K562 (cell line): Measurements from ENCODE around the gene OLAH. TPM values are rescaled to one million over a fixed set of nuclear protein-coding genes. Genes with fewer than 3 reads are reported as not detected.

ENCODE experiments used
- ATAC-seq: fragments of 200-7000 bp; cut with Tn5 transposase; 3 replicates; pipeline ENCODE4 v1.9.1; 2020; ENCODE audit warnings: moderate library complexity
- BruUV-seq: library from RNA; stranded (reverse); fragments of 400-500 nt; replicated peaks from 2 replicates; lab custom pipeline; 2021; lab: Mats Ljungman, UMichigan
- CTCF ChIA-PET: fragments of 300-600 bp; formaldehyde crosslinking; extraction: SDS; loops from one replicate; lab custom pipeline; 2021; ENCODE audit warnings: low intra/inter-chr PET ratio; lab: Yijun Ruan, JAX
- POLR2A ChIA-PET: fragments of 300-600, 350-650 bp; sonication (Branson Sonifier 250); formaldehyde crosslinking; extraction: SDS; loops from one replicate; lab custom pipeline; 2021; ENCODE audit warnings: antibody characterized with exemption, inconsistent platforms; lab: Yijun Ruan, JAX
- DNase-seq, 4 experiments: peaks; one replicate each; pipeline versions ENCODE4 v3.0.0 to v3.0.0-alpha.2; 2011 to 2018; ENCODE audit warnings: low spot score in 3 of 4, mixed read lengths in 3 of 4; ENCODE audit errors: extremely low read depth in 1 of 4
- FAIRE-seq: peaks from 2 replicates; lab custom pipeline; 2011; peaks lifted over from hg19 to GRCh38; lab: Jason Lieb, UNC
- H2AFZ ChIP-seq: 2 replicates; pipeline ENCODE4 v1.6.0; 2011; ENCODE audit warnings: low read depth, low read length, control low read depth, inconsistent platforms
- H3K27ac ChIP-seq: fragments of 200-600 bp; 3 replicates; pipeline ENCODE4 v1.8.0; 2011; ENCODE audit warnings: low read depth, mild to moderate bottlenecking, control low read depth, inconsistent platforms, low read length, moderate library complexity, mixed read lengths; ENCODE audit errors: extremely low read depth
- H3K27me3 ChIP-seq, 2 experiments: fragments of 300-600 bp in 1 of 2; 2 replicates in 1 of 2; 3 replicates in 1 of 2; pipeline versions ENCODE4 v1.6.0 to v1.8.0; 2011; ENCODE audit warnings: inconsistent platforms in 2 of 2, low read length in 2 of 2, mild to moderate bottlenecking in 1 of 2, mixed read lengths in 1 of 2, moderate library complexity in 1 of 2; ENCODE audit not compliant: control insufficient read depth in 2 of 2, insufficient read depth in 2 of 2
- H3K36me3 ChIP-seq: fragments of 300-600 bp; 3 replicates; pipeline ENCODE4 v1.8.0; 2011; ENCODE audit warnings: mild to moderate bottlenecking, low read length, inconsistent platforms; ENCODE audit not compliant: control insufficient read depth, insufficient read depth
- H3K4me1 ChIP-seq, 2 experiments: fragments of 200-600 bp in 1 of 2; replicated peaks in 1 of 2; 2 replicates in 1 of 2; 3 replicates in 1 of 2; pipeline versions ENCODE4 v1.5.1 to v1.8.0; 2011; ENCODE audit warnings: inconsistent platforms in 2 of 2, low read length in 2 of 2, mild to moderate bottlenecking in 1 of 2, mixed read lengths in 1 of 2, moderate library complexity in 1 of 2; ENCODE audit not compliant: control insufficient read depth in 2 of 2, insufficient read depth in 2 of 2
- H3K4me2 ChIP-seq: 2 replicates; pipeline ENCODE4 v1.6.1; 2011; ENCODE audit warnings: low read length, control low read depth, inconsistent platforms, mixed read lengths; ENCODE audit not compliant: insufficient read depth
- H3K4me3 ChIP-seq: fragments of 200-600 bp; sonication (generic), shearing (Covaris generic); 2 replicates; pipeline ENCODE4 v1.5.1; 2016; ENCODE audit warnings: control low read depth, inconsistent platforms
- H3K79me2 ChIP-seq: fragments of 200-600 bp; 3 replicates; pipeline ENCODE4 v1.8.0; 2011; ENCODE audit warnings: low read length, inconsistent platforms; ENCODE audit not compliant: control insufficient read depth, insufficient read depth
- H3K9ac ChIP-seq, 2 experiments: 2 replicates each; pipeline versions ENCODE4 v1.6.0 to v1.6.1; 2011; ENCODE audit warnings: low read depth in 2 of 2, low read length in 2 of 2, control low read depth in 1 of 2, inconsistent platforms in 1 of 2, mild to moderate bottlenecking in 1 of 2, mixed read lengths in 1 of 2; ENCODE audit not compliant: insufficient read depth in 1 of 2
- H3K9me1 ChIP-seq: one replicate; pipeline ENCODE4 v1.6.0; 2011; ENCODE audit warnings: inconsistent platforms, mild to moderate bottlenecking, low read length, moderate library complexity; ENCODE audit not compliant: control insufficient read depth, insufficient read depth
- H3K9me3 ChIP-seq: replicated peaks from 2 replicates; pipeline ENCODE4 v1.5.1; 2011; ENCODE audit warnings: low read depth, low read length, inconsistent platforms; ENCODE audit not compliant: control insufficient read depth, insufficient read depth
- H4K20me1 ChIP-seq: replicated peaks from 2 replicates; pipeline ENCODE4 v1.6.1; 2011; ENCODE audit warnings: low read length, inconsistent platforms, mixed read lengths; ENCODE audit not compliant: control insufficient read depth, insufficient read depth
- CREB5 ChIP-seq: fragments of 250-450 bp; sonication (Bioruptor Pico); IDR thresholded peaks from 2 replicates; pipeline ENCODE4 v1.5.0; 2020; ENCODE audit warnings: mild to moderate bottlenecking
- CREBBP ChIP-seq: IDR thresholded peaks from one replicate; pipeline ENCODE4 v1.6.1; 2012; ENCODE audit warnings: low read depth, mild to moderate bottlenecking, control low read depth, inconsistent platforms, low read length
- EWSR1 ChIP-seq: fragments of 450-650 bp; IDR thresholded peaks from 2 replicates; pipeline ENCODE4 v1.6.1; 2018; ENCODE audit warnings: borderline replicate concordance, mild to moderate bottlenecking, low read depth, moderate library complexity; ENCODE audit not compliant: partially characterized antibody
- JUND ChIP-seq, 2 experiments: IDR thresholded peaks; 2 replicates in 1 of 2; 3 replicates in 1 of 2; pipeline ENCODE4 v1.6.1; 2011; ENCODE audit warnings: borderline replicate concordance in 2 of 2, low read depth in 2 of 2, low read length in 2 of 2, improper control_type of control experiment in 1 of 2, missing biosample characterization in 1 of 2, missing genetic modification characterization in 1 of 2, missing genetic modification reagents in 1 of 2
- KHSRP ChIP-seq: fragments of 450-650 bp; IDR thresholded peaks from 2 replicates; pipeline ENCODE4 v1.6.1; 2017
- PBX2 ChIP-seq, 2 experiments: IDR thresholded peaks in 1 of 2; conservative IDR thresholded peaks in 1 of 2; 2 replicates each; pipeline ENCODE4 v1.6.1; 2016; ENCODE audit warnings: low read depth in 2 of 2, mild to moderate bottlenecking in 1 of 2, missing compliant biosample characterization in 1 of 2, missing genetic modification characterization in 1 of 2, moderate library complexity in 1 of 2
- RBM25 ChIP-seq: fragments of 200-400 bp; formaldehyde crosslinking; IDR thresholded peaks from 2 replicates; pipeline ENCODE4 v1.6.1; 2018; ENCODE audit warnings: low read length, low read depth, moderate library complexity; ENCODE audit not compliant: severe bottlenecking
- SLC30A9 ChIP-seq: fragments of 250-450 bp; sonication (Bioruptor Pico); IDR thresholded peaks from 2 replicates; pipeline ENCODE4 v1.8.0; 2022; ENCODE audit warnings: mild to moderate bottlenecking, moderate library complexity
- THRB ChIP-seq: fragments of 450-650 bp; formaldehyde crosslinking; conservative IDR thresholded peaks from 2 replicates; pipeline ENCODE4 v1.4.0; 2022; ENCODE audit warnings: mild to moderate bottlenecking, missing genetic modification characterization
- VEZF1 ChIP-seq: fragments of 200-800 bp; sonication (Bioruptor generic); IDR thresholded peaks from 2 replicates; pipeline ENCODE4 v1.6.1; 2017; ENCODE audit warnings: missing genetic modification characterization, missing compliant biosample characterization
- ZBTB7A ChIP-seq: IDR thresholded peaks from 2 replicates; pipeline ENCODE4 v1.6.1; 2011; ENCODE audit warnings: low read depth, mild to moderate bottlenecking, low read length, moderate library complexity, borderline replicate concordance; ENCODE audit not compliant: control insufficient read depth
- ZNF184 ChIP-seq: sonication (generic); formaldehyde crosslinking; IDR thresholded peaks from 2 replicates; pipeline ENCODE4 v1.5.0; 2020; ENCODE audit warnings: missing genetic modification reagents
- ZNF583 ChIP-seq: fragments of 250-450 bp; sonication (Bioruptor Pico); IDR thresholded peaks from 2 replicates; pipeline ENCODE4 v1.4.0; 2020
- ZNF780A ChIP-seq: fragments of 250-450 bp; sonication (Bioruptor Pico); IDR thresholded peaks from 2 replicates; pipeline ENCODE4 v1.5.0; 2021; ENCODE audit warnings: mild to moderate bottlenecking
- WGBS: fragments of 100-300 bp; shearing (Covaris generic); methylation state at CpG from one replicate; pipeline ENCODE4 v1.1.6; 2016; ENCODE audit warnings: low coverage, mixed read lengths; ENCODE audit not compliant: insufficient coverage; ENCODE audit errors: missing lambda C conversion rate; 5-methylcytosine and 5-hydroxymethylcytosine counted together
- in situ Hi-C: fragments of 300-500 bp; cut with MboI; formaldehyde crosslinking; loops from 4 replicates; pipeline ENCODE4 v1.15.0; 2018; ENCODE audit warnings: inconsistent platforms, mixed read lengths
- intact Hi-C: fragments of 100-400 bp; cut with micrococcal nuclease; formaldehyde crosslinking; loops from 2 replicates; pipeline ENCODE4 v1.14.2; 2022
- polyA plus RNA-seq, 8 experiments: library from polyadenylated mRNA; depleted of rRNA in 4 of 8; stranded (reverse) in 5 of 8; unstranded in 3 of 8; fragments of >200 nt; fragmentation: Nextera tagmentation in 2 of 8; fragmentation: Illumina TruSeq in 1 of 8; extraction: Ambion mirVana in 2 of 8; extraction: Trizol in 1 of 8; gene quantifications; 2 replicates each; pipeline versions ENCODE4 v1.2.1 to v1.2.3, GENCODE V29; 2011 to 2014; ENCODE audit warnings: inconsistent platforms in 1 of 8, missing spikeins in 1 of 8
- total RNA-seq, 7 experiments: library from RNA; depleted of rRNA in 6 of 7; stranded (reverse); fragments of >200 nt in 6 of 7; fragmentation: Illumina TruSeq in 2 of 7; extraction: Trizol in 2 of 7; gene quantifications; 2 replicates each; pipeline versions ENCODE4 v1.2.1 to v1.2.3, GENCODE V29; 2011 to 2021; ENCODE audit warnings: low replicate concordance in 1 of 7

Gene OLAH
- total and polyA plus RNA-seq, 9 of the 15 experiments (the other 6 are each of a cell fraction or from before 2014, with no cell fraction given), result 0.11 to 0.45 (median 0.18) TPM; not detected in 3

- TF ChIP-seq PBX2 (CRISPR knock-in tag; IDR thresholded peaks at IDR 0.05; ENCODE audit: low read depth), result no peak
- no peak for TF ChIP-seq PBX2 (tag; conservative IDR thresholded peaks at IDR 0.05; ENCODE audit: low read depth)
- TF ChIP-seq THRB, result no peak
- TF ChIP-seq VEZF1 (CRISPR knock-in tag), result no peak
- no peak for TF ChIP-seq KHSRP
Measured at GRCh38 chr10:15120523-15120922, 76.8 kb downstream of the OLAH start (continued).

GRCh38 chr10:15121707-15122106 lies 78.0 kb downstream of the OLAH start:
- peaks cover 16% of the 10 kb centered on the region; the same call in 2 of the 3 replicates for H3K36me3 ChIP-seq
- DNase-seq, result no peak
- H3K4me1 ChIP-seq, result no peaks in the 10 kb centered on the region
- in situ Hi-C loops, result no loop called here
- no peak for ATAC-seq
- H3K9me3 ChIP-seq, result no peaks in the 10 kb centered on the region
- no peak overlapping the region for H3K27ac ChIP-seq
- H3K27me3 ChIP-seq, result no peaks in the 10 kb centered on the region
- no peak overlapping the region for H2AFZ ChIP-seq
- H3K79me2 ChIP-seq, result no peaks in the 10 kb centered on the region
- POLR2A ChIA-PET, result interaction anchor here (0.8 kb wide), 1 partner anchor 15 kb away, joined by 6 read pairs; no protein-coding TSS in a partner anchor
- CTCF ChIA-PET, result no interaction called here
- BruUV-seq, result no TSS peak
- H3K4me3 ChIP-seq, result no peak overlapping the region
- intact Hi-C loops, result no loop called here
- 80% methylated on average over 1 of the region's 1 CpG for WGBS
- H3K9me1 ChIP-seq, result no peaks in the 10 kb centered on the region
- H3K4me2 ChIP-seq, result no peak overlapping the region
- no peaks in the 10 kb centered on the region for H4K20me1 ChIP-seq
- FAIRE-seq, result no peak
- H3K9ac ChIP-seq, result no peak overlapping the region
- TF ChIP-seq SLC30A9 (CRISPR knock-in tag) (no peak), ZNF184 (CRISPR knock-in tag) (no peak), KHSRP (no peak), ZBTB7A (no peak), RBM25 (no peak), JUND (IDR thresholded peaks at IDR 0.05; ENCODE audit: borderline replicate concordance, low read depth, low read length) (no peak), JUND (tag; IDR thresholded peaks at IDR 0.05; ENCODE audit: borderline replicate concordance, low read depth, low read length) (no peak), ZNF583 (CRISPR knock-in tag) (no peak), ZNF780A (CRISPR knock-in tag) (no peak), CREB5 (CRISPR knock-in tag) (no peak), EWSR1 (no peak), CREBBP (no peak)
